Caco-2 (cell line): ENCODE data around the gene GK2. TPM values are rescaled to one million over a fixed set of nuclear protein-coding genes. Genes with fewer than 3 reads are reported as not detected.

ENCODE experiments used
- BruUV-seq: library from RNA; stranded (reverse); fragments of 400-500 nt; replicated peaks from 2 replicates; lab custom pipeline; 2021; lab: Mats Ljungman, UMichigan
- CTCF ChIA-PET: fragments of 300-600 bp; sonication (Branson Sonifier 250); formaldehyde crosslinking; loops from one replicate; lab custom pipeline; 2022; ENCODE audit warnings: antibody characterized with exemption; lab: Charles Lee
- POLR2A ChIA-PET: fragments of 300-600 bp; sonication (Branson Sonifier 250); formaldehyde crosslinking; loops from one replicate; lab custom pipeline; 2022; ENCODE audit warnings: antibody characterized with exemption; lab: Charles Lee
- DNase-seq, 2 experiments: peaks; one replicate each; pipeline versions ENCODE4 v3.0.0 to v3.0.0-alpha.2; 2020 to 2022
- H3K27me3 ChIP-seq: replicated peaks from 2 replicates; pipeline ENCODE4 v1.6.0; 2011; ENCODE audit warnings: low read length; ENCODE audit not compliant: control insufficient read depth, insufficient read depth
- H3K36me3 ChIP-seq: 2 replicates; pipeline ENCODE4 v1.5.1; 2011; ENCODE audit warnings: low read length; ENCODE audit not compliant: control insufficient read depth, insufficient read depth
- H3K4me1 ChIP-seq: fragments of 250-450 bp; sonication (Bioruptor Pico); 2 replicates; pipeline ENCODE4 v1.5.1; 2020; ENCODE audit warnings: mild to moderate bottlenecking
- H3K4me3 ChIP-seq: 2 replicates; pipeline ENCODE4 v1.5.1; 2011; ENCODE audit warnings: low read depth, mild to moderate bottlenecking, control low read depth, low read length
- H3K9me3 ChIP-seq: fragments of 250-450 bp; sonication (Bioruptor Pico); 2 replicates; pipeline ENCODE4 v1.5.1; 2020; ENCODE audit warnings: mild to moderate bottlenecking, moderate library complexity
- H3K27ac Mint-ChIP-seq: one replicate; pipeline ENCODE4 v1.8.0; 2022; ENCODE audit warnings: mixed read lengths; ENCODE audit not compliant: unreplicated experiment
- H3K27me3 Mint-ChIP-seq: one replicate; pipeline ENCODE4 v1.8.0; 2022; ENCODE audit warnings: mixed read lengths; ENCODE audit not compliant: insufficient read depth, unreplicated experiment
- H3K36me3 Mint-ChIP-seq: one replicate; pipeline ENCODE4 v1.8.0; 2022; ENCODE audit warnings: mild to moderate bottlenecking, mixed read lengths; ENCODE audit not compliant: insufficient read depth, unreplicated experiment
- H3K4me1 Mint-ChIP-seq: one replicate; pipeline ENCODE4 v1.8.0; 2022; ENCODE audit warnings: low read depth, mixed read lengths; ENCODE audit not compliant: unreplicated experiment
- H3K4me3 Mint-ChIP-seq: one replicate; pipeline ENCODE4 v1.8.0; 2022; ENCODE audit warnings: mild to moderate bottlenecking, moderate library complexity, mixed read lengths; ENCODE audit not compliant: unreplicated experiment
- H3K9me3 Mint-ChIP-seq: one replicate; pipeline ENCODE4 v1.8.0; 2022; ENCODE audit warnings: mixed read lengths; ENCODE audit not compliant: unreplicated experiment
- CTCF ChIP-seq, 2 experiments: fragments of 200-600 bp in 1 of 2; IDR thresholded peaks; 1 replicate in 1 of 2; 2 replicates in 1 of 2; pipeline versions ENCODE4 v1.5.1 to v1.8.0; 2011 to 2022; ENCODE audit warnings: antibody characterized with exemption in 1 of 2, control low read depth in 1 of 2, inconsistent platforms in 1 of 2, low read depth in 1 of 2, low read length in 1 of 2, mild to moderate bottlenecking in 1 of 2, moderate library complexity in 1 of 2; ENCODE audit not compliant: insufficient read depth in 1 of 2, severe bottlenecking in 1 of 2, unreplicated experiment in 1 of 2
- intact Hi-C: fragments of 100-400 bp; cut with micrococcal nuclease; formaldehyde crosslinking; loops from one replicate; pipeline ENCODE4 v1.10.0; 2022; ENCODE audit not compliant: unreplicated experiment
- total RNA-seq: library from RNA; stranded (reverse); gene quantifications from 2 replicates; pipeline ENCODE4 v1.2.3, GENCODE V29; 2022

The GK2 gene
- total RNA-seq, 1 experiment from 2014 or later, result not detected

- H3K27me3 Mint-ChIP-seq, result peaks cover 5% of the 10 kb centered on the region
- no peak overlapping the region for H3K27ac Mint-ChIP-seq
- CTCF ChIA-PET, result no interaction called here
- H3K4me1 Mint-ChIP-seq, result no peaks in the 10 kb centered on the region
- BruUV-seq, result no TSS peak
- H3K36me3 Mint-ChIP-seq, result no peaks in the 10 kb centered on the region
- Histone ChIP-seq H3K36me3 (no peaks in the 10 kb centered on the region), H3K9me3 (no peaks in the 10 kb centered on the region), H3K4me3 (no peak overlapping the region), H3K27me3 (no peaks in the 10 kb centered on the region), H3K4me1 (no peaks in the 10 kb centered on the region)
- POLR2A ChIA-PET, result no interaction called here
- no peak for DNase-seq
- H3K4me3 Mint-ChIP-seq, result no peak overlapping the region
- no peaks in the 10 kb centered on the region for H3K9me3 Mint-ChIP-seq
- intact Hi-C loops, result no loop called here
- no peak for TF ChIP-seq CTCF (IDR thresholded peaks at IDR 0.05; ENCODE audit: insufficient read depth in 1 of 2, low read depth in 1 of 2, low read length in 1 of 2, severe bottlenecking in 1 of 2, unreplicated experiment in 1 of 2)
Measured at GRCh38 chr4:79429113-79429903, 21.3 kb upstream of the GK2 start.

GRCh38 chr4:79426989-79427388 lies 19.0 kb upstream of the GK2 start:
- no peaks in the 10 kb centered on the region for H3K36me3 ChIP-seq
- no peak for TF ChIP-seq CTCF (IDR thresholded peaks at IDR 0.05; ENCODE audit: insufficient read depth in 1 of 2, low read depth in 1 of 2, low read length in 1 of 2, severe bottlenecking in 1 of 2, unreplicated experiment in 1 of 2)
- no peaks in the 10 kb centered on the region for H3K4me1 Mint-ChIP-seq
- H3K27ac Mint-ChIP-seq, result no peak overlapping the region
- H3K4me3 ChIP-seq, result no peak overlapping the region
- intact Hi-C loops, result no loop called here
- BruUV-seq, result no TSS peak
- H3K27me3 Mint-ChIP-seq, result peaks cover 5% of the 10 kb centered on the region
- CTCF ChIA-PET, result no interaction called here
- H3K9me3 Mint-ChIP-seq, result no peaks in the 10 kb centered on the region
- no peaks in the 10 kb centered on the region for H3K36me3 Mint-ChIP-seq
- H3K4me3 Mint-ChIP-seq, result no peak overlapping the region
- H3K27me3 ChIP-seq, result no peaks in the 10 kb centered on the region
- H3K4me1 ChIP-seq, result no peaks in the 10 kb centered on the region
- no peak for DNase-seq
- no peaks in the 10 kb centered on the region for H3K9me3 ChIP-seq
- POLR2A ChIA-PET, result no interaction called here

GRCh38 chr4:79425586-79425985 lies 17.6 kb upstream of the GK2 start:
- TF ChIP-seq CTCF (IDR thresholded peaks at IDR 0.05; ENCODE audit: insufficient read depth in 1 of 2, low read depth in 1 of 2, low read length in 1 of 2, severe bottlenecking in 1 of 2, unreplicated experiment in 1 of 2), result no peak
- Mint-ChIP-seq H3K4me3 (no peak overlapping the region), H3K27me3 (peaks cover 5% of the 10 kb centered on the region), H3K9me3 (no peaks in the 10 kb centered on the region), H3K36me3 (no peaks in the 10 kb centered on the region), H3K4me1 (no peaks in the 10 kb centered on the region), H3K27ac (no peak overlapping the region)
- CTCF ChIA-PET, result no interaction called here
- Histone ChIP-seq H3K4me3 (no peak overlapping the region), H3K27me3 (no peaks in the 10 kb centered on the region), H3K9me3 (no peaks in the 10 kb centered on the region), H3K36me3 (no peaks in the 10 kb centered on the region), H3K4me1 (no peaks in the 10 kb centered on the region)
- no peak for DNase-seq
- intact Hi-C loops, result no loop called here
- POLR2A ChIA-PET, result no interaction called here
- BruUV-seq, result no TSS peak
